GM23338 (cell line): ENCODE data around the gene TBC1D2B. TPM values are rescaled to one million over a fixed set of nuclear protein-coding genes. Genes with fewer than 3 reads are reported as not detected.
"Not testable (repeated sequence)": the region's sequence is repeated elsewhere in the genome, so short reads cannot be mapped to it uniquely, and the experiment has no call there.

Experiments
- ATAC-seq: fragments of 200-7000 bp; cut with Tn5 transposase; 3 replicates; pipeline ENCODE4 v1.9.1; 2020
- DNase-seq: peaks from one replicate; pipeline ENCODE4 v3.0.0-alpha.2; 2015; ENCODE audit warnings: low spot score
- H2AFZ ChIP-seq: fragments of 200-600 bp; sonication (generic); 2 replicates; pipeline ENCODE4 v1.8.0; 2016; ENCODE audit warnings: antibody characterized with exemption, mild to moderate bottlenecking, moderate library complexity
- H3F3A ChIP-seq: fragments of 200-600 bp; sonication (generic); replicated peaks from 2 replicates; pipeline ENCODE4 v1.8.0; 2017; ENCODE audit warnings: antibody characterized with exemption, mixed run types, low read depth
- H3K27ac ChIP-seq: fragments of 200-600 bp; sonication (generic); 2 replicates; pipeline ENCODE4 v1.6.1; 2016; ENCODE audit warnings: low read depth
- H3K27me3 ChIP-seq: fragments of 200-600 bp; sonication (generic); 2 replicates; pipeline ENCODE4 v1.8.0; 2016; ENCODE audit warnings: mild to moderate bottlenecking, mixed run types, moderate library complexity; ENCODE audit not compliant: insufficient read depth
- H3K36me3 ChIP-seq: fragments of 200-600 bp; sonication (generic); 2 replicates; pipeline ENCODE4 v1.8.0; 2016; ENCODE audit warnings: mild to moderate bottlenecking; ENCODE audit not compliant: insufficient read depth
- H3K4me1 ChIP-seq: fragments of 200-600 bp; sonication (generic); 2 replicates; pipeline ENCODE4 v1.8.0; 2016; ENCODE audit warnings: mild to moderate bottlenecking, moderate library complexity; ENCODE audit not compliant: insufficient read depth
- H3K4me2 ChIP-seq: fragments of 200-600 bp; sonication (generic); 2 replicates; pipeline ENCODE4 v1.7.1; 2017; ENCODE audit warnings: mixed run types
- H3K4me3 ChIP-seq: fragments of 200-600 bp; sonication (generic); 2 replicates; pipeline ENCODE4 v1.6.1; 2016; ENCODE audit warnings: mixed run types
- H3K79me2 ChIP-seq: fragments of 200-600 bp; sonication (generic); replicated peaks from 2 replicates; pipeline ENCODE4 v1.8.0; 2017; ENCODE audit warnings: mild to moderate bottlenecking; ENCODE audit not compliant: insufficient read depth
- H3K9me2 ChIP-seq: fragments of 200-600 bp; sonication (generic); 2 replicates; pipeline ENCODE4 v1.8.0; 2017; ENCODE audit not compliant: insufficient read depth
- H4K20me1 ChIP-seq: fragments of 200-600 bp; sonication (generic); replicated peaks from 2 replicates; pipeline ENCODE4 v1.8.0; 2017; ENCODE audit warnings: mild to moderate bottlenecking; ENCODE audit not compliant: insufficient read depth
- H3K27ac Mint-ChIP-seq: 2 replicates; pipeline ENCODE4 v1.8.0; 2020; ENCODE audit warnings: inconsistent platforms, mild to moderate bottlenecking, moderate library complexity, mixed read lengths
- H3K27me3 Mint-ChIP-seq: 3 replicates; pipeline ENCODE4 v1.8.0; 2022; ENCODE audit warnings: low read depth, mild to moderate bottlenecking, moderate library complexity, mixed read lengths, inconsistent platforms; ENCODE audit not compliant: insufficient read depth, poor library complexity
- H3K36me3 Mint-ChIP-seq: 3 replicates; pipeline ENCODE4 v1.8.0; 2021; ENCODE audit warnings: low read depth, mild to moderate bottlenecking, inconsistent platforms, moderate library complexity, mixed read lengths
- H3K4me1 Mint-ChIP-seq: 3 replicates; pipeline ENCODE4 v1.8.0; 2020; ENCODE audit warnings: mild to moderate bottlenecking, inconsistent platforms, mixed read lengths
- H3K4me3 Mint-ChIP-seq: 3 replicates; pipeline ENCODE4 v1.8.0; 2021; ENCODE audit warnings: moderate library complexity, mild to moderate bottlenecking, inconsistent platforms, mixed read lengths
- H3K9me3 Mint-ChIP-seq: 3 replicates; pipeline ENCODE4 v1.8.0; 2020; ENCODE audit warnings: moderate library complexity, mild to moderate bottlenecking, inconsistent platforms, mixed read lengths
- CREB1 ChIP-seq: fragments of 250-450 bp; sonication (Bioruptor Pico); IDR thresholded peaks from 2 replicates; pipeline ENCODE4 v1.5.0; 2020; ENCODE audit warnings: low read depth, mild to moderate bottlenecking, moderate library complexity
- CTCF ChIP-seq, 2 experiments: fragments of 200-600 bp in 1 of 2; sonication (generic) in 1 of 2; conservative IDR thresholded peaks; 2 replicates each; pipeline versions ENCODE4 v1.5.1 to v1.6.1; 2016 to 2017; ENCODE audit warnings: antibody characterized with exemption in 2 of 2, low read depth in 2 of 2, mild to moderate bottlenecking in 2 of 2, moderate library complexity in 1 of 2
- EZH2phosphoT487 ChIP-seq: fragments of 200-600 bp; sonication (generic); IDR thresholded peaks from one replicate; pipeline ENCODE4 v1.8.1; 2018; ENCODE audit warnings: antibody characterized with exemption; ENCODE audit not compliant: unreplicated experiment
- STAT1 ChIP-seq: IDR thresholded peaks from one replicate; pipeline ENCODE4 v1.6.1; 2016; ENCODE audit warnings: antibody characterized with exemption; ENCODE audit not compliant: unreplicated experiment
- ZNF114 ChIP-seq: fragments of 250-450 bp; sonication (Bioruptor Pico); IDR thresholded peaks from 2 replicates; pipeline ENCODE4 v1.5.0; 2020; ENCODE audit warnings: mild to moderate bottlenecking, moderate library complexity
- ZNF331 ChIP-seq: fragments of 250-450 bp; sonication (Bioruptor Pico); IDR thresholded peaks from 2 replicates; pipeline ENCODE4 v1.5.0; 2020; ENCODE audit warnings: low read depth, mild to moderate bottlenecking, moderate library complexity
- polyA plus RNA-seq: library from polyadenylated mRNA; unstranded; fragments of >200 nt; fragmentation: Nextera tagmentation; extraction: Ambion mirVana; gene quantifications from 2 replicates; pipeline ENCODE4 v1.2.1, GENCODE V29; 2016
- total RNA-seq: library from RNA; depleted of rRNA; stranded (reverse); fragments of >200 nt; shearing (Covaris generic); gene quantifications from 2 replicates; pipeline ENCODE4 v1.2.3, GENCODE V29; 2014

The TBC1D2B gene
- total and polyA plus RNA-seq, 2 experiments from 2014 or later: 3.6 to 17.8 TPM

- not testable (repeated sequence) for H3K79me2 ChIP-seq, H3K9me2 ChIP-seq, H3K4me2 ChIP-seq, H3K27me3 ChIP-seq, H3K4me3 Mint-ChIP-seq, DNase-seq, H4K20me1 ChIP-seq, H3K9me3 Mint-ChIP-seq, H3K4me1 ChIP-seq, ATAC-seq, H3K27ac ChIP-seq, H3K4me1 Mint-ChIP-seq, H3K27me3 Mint-ChIP-seq, H3F3A ChIP-seq, H3K36me3 ChIP-seq, H2AFZ ChIP-seq, H3K4me3 ChIP-seq, H3K27ac Mint-ChIP-seq, H3K36me3 Mint-ChIP-seq
These were observed 99.4 kb downstream of the TBC1D2B start for GRCh38 chr15:77977903-77978758.

GRCh38 chr15:77976760-77977525 is 100.6 kb downstream of the TBC1D2B start:
- not testable (repeated sequence) for H3K4me2 ChIP-seq, H3K36me3 ChIP-seq, H3K27me3 ChIP-seq, H4K20me1 ChIP-seq, H3K4me1 ChIP-seq, H3K9me2 ChIP-seq, H3K27ac Mint-ChIP-seq, H3K4me1 Mint-ChIP-seq, DNase-seq, H3F3A ChIP-seq, H3K79me2 ChIP-seq, H3K4me3 Mint-ChIP-seq, H3K4me3 ChIP-seq, H3K27me3 Mint-ChIP-seq, H2AFZ ChIP-seq, H3K27ac ChIP-seq, H3K9me3 Mint-ChIP-seq, ATAC-seq, H3K36me3 Mint-ChIP-seq

DNA sequence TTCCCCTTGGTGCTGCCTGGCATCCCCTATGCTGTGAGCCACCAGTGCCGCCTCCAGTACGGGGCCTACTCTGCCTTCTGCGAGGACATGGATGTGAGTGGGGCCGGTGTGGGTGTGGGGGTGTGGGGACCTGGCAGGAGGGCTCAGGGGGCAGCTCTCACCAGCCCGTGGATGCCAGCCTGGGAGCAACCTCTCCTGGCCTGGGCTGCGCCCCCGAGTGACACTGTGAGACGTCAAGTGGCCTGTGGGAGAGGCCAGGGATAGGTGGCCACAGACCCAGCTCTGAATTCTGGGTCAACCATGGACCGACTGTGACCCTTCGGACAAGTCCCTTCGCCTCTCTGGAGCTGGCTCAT is 101.4 kb downstream of the TBC1D2B start:
- not testable (repeated sequence) for H3K36me3 ChIP-seq, H3K27ac Mint-ChIP-seq, H3K27me3 Mint-ChIP-seq, ATAC-seq, H3K36me3 Mint-ChIP-seq, H3K4me2 ChIP-seq, H3K4me3 ChIP-seq, DNase-seq, H3K27me3 ChIP-seq, H2AFZ ChIP-seq, H3K9me3 Mint-ChIP-seq, H3K4me3 Mint-ChIP-seq, H3F3A ChIP-seq, H3K9me2 ChIP-seq, H3K4me1 ChIP-seq, H3K4me1 Mint-ChIP-seq, H3K79me2 ChIP-seq, H4K20me1 ChIP-seq, H3K27ac ChIP-seq

- no peaks in the 10 kb centered on the region for H3K36me3 ChIP-seq
- H3K27me3 Mint-ChIP-seq: peaks cover 6% of the 10 kb centered on the region
- DNase-seq (no peak), ATAC-seq (no peak)
- no peaks in the 10 kb centered on the region for H3K79me2 ChIP-seq
- H3K4me1 Mint-ChIP-seq: no peaks in the 10 kb centered on the region
- no peaks in the 10 kb centered on the region for H3K9me2 ChIP-seq
- no peaks in the 10 kb centered on the region for H3F3A ChIP-seq
- H3K27ac ChIP-seq: no peak overlapping the region
- H3K27ac Mint-ChIP-seq: no peak overlapping the region
- no peak overlapping the region for H3K4me3 Mint-ChIP-seq
- no peak overlapping the region for H2AFZ ChIP-seq
- H3K4me1 ChIP-seq: no peaks in the 10 kb centered on the region
- H3K36me3 Mint-ChIP-seq: no peaks in the 10 kb centered on the region
- H3K27me3 ChIP-seq: no peaks in the 10 kb centered on the region
- no peaks in the 10 kb centered on the region for H4K20me1 ChIP-seq
- H3K4me2 ChIP-seq: no peak overlapping the region
- H3K4me3 ChIP-seq: no peak overlapping the region
- H3K9me3 Mint-ChIP-seq: no peaks in the 10 kb centered on the region
- no peak for TF ChIP-seq ZNF114
- no peak for TF ChIP-seq STAT1
- TF ChIP-seq CTCF (conservative IDR thresholded peaks at IDR 0.05; ENCODE audit: low read depth in 2 of 2): no peak
- no peak for TF ChIP-seq ZNF331
- no peak for TF ChIP-seq EZH2phosphoT487
- TF ChIP-seq CREB1: no peak
These were observed 102.0 kb downstream of the TBC1D2B start for GRCh38 chr15:77975332-77976094.
